GM18511 (cell line): ENCODE measurements around the gene CLMP.
"Not testable (repeated sequence)": the region's sequence is repeated elsewhere in the genome, so short reads cannot be mapped to it uniquely, and the experiment has no call there.

Experiments used
- ATAC-seq: cut with Tn5 transposase; IDR thresholded peaks from one replicate; pipeline ENCODE4 v1.9.1; 2021; ENCODE audit warnings: mild to moderate bottlenecking, moderate library complexity; ENCODE audit not compliant: unreplicated experiment

Gene CLMP

DNA sequence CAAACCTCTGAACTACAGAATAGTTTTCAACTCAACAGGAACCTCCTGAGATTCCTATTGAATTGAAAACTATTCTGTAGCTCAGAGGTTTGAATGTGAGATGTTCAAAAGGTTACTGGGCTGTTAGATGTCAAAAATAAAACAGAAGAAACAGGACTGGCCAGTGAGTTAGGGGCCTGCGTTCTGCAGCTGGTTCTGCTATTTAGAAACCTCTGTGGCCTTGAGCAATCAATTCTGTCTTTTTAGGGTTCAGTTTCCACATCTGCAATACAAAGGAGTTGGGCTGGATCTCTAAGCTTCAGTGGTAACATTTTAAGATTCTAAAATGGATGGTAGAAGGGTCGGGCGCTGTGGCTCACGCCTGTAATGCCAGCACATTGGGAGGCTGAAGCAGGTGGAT is 55.8 kb downstream of the CLMP start:
- no peak for ATAC-seq

DNA sequence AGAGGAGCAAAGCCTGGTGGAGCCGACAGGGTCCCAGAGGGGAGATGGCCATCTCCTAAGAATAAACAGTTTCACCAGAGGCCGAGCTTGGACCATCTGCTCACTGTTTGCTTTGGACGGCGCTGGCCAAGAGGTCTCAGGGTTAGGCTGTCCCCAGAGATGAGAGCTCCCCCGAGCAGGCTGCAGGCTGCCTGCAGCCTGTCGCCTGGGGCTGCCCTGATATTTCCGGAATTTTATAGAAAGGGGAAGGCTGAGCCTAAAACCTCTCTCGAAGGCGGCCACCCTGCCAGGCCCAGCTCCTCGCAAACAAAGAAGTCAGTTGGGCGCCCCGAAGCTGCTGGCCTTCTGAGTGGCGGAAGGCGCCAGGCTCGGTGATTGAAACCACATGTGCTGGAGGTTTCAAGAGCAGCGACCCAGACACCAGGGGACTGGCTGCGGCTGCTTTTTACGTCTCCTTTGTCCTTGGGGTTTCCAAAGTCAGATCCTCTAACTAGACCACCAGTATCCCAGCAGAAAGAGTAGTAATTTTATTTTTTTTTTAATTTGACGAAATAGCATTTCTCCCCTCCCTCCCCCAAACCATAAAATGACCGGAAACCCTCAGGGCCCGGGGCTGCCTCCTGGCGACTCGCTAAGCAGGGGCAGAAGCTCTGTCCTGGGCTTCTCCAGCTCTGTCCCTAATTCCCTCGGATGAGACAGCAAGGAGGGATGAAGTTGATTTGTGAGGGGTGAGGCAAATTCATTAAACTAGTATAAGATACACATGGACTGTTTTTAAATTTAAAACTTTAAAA is 57.4 kb downstream of the CLMP start:
- ATAC-seq = no peak

DNA sequence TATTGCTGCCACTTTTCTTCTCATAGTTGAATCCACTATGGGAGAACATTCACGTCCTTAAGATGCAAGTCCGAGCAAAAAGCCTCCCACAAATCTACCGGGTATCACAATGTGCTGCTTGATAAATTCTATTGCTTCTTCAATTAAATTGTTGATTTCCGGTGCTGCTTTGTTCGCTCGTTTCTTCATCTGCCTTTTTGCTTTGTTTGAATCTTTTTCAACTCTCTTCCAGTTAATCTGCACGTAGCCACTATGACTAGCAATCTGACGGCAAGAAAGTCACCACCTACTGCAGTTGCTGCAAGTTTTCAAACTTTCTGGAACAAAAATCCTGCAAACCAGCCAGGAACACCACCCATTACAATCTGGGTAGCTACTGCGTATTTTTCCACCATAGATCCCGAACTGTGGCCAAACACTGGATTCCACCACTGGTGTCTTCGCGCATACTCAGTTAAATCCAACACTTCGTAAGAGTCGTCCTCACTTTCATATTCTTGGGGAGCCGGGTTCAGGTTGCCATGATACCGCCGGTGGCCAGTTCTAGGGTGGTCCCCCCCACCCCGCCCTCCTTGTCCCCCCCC is 59.1 kb downstream of the CLMP start:
- no peak for ATAC-seq

DNA sequence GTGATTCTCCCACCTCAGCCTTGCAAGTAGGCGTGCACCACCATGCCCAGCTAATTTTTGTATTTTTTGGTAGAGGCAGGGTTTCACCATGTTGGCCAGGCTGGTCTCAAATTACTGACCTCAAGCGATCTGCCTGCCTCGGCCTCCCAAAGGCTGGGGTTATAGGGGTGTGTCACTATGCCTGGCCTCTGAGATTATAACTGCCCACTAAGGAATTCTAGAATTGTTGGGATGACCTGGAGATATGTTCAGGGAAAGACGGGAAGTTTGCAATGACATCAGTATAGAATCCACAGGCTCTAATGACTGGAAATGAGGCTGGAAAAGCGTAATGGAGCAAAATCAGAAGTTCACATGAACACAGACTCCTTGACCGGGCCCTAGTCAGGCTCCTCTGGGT is 62.2 kb downstream of the CLMP start:
- ATAC-seq = no peak

DNA sequence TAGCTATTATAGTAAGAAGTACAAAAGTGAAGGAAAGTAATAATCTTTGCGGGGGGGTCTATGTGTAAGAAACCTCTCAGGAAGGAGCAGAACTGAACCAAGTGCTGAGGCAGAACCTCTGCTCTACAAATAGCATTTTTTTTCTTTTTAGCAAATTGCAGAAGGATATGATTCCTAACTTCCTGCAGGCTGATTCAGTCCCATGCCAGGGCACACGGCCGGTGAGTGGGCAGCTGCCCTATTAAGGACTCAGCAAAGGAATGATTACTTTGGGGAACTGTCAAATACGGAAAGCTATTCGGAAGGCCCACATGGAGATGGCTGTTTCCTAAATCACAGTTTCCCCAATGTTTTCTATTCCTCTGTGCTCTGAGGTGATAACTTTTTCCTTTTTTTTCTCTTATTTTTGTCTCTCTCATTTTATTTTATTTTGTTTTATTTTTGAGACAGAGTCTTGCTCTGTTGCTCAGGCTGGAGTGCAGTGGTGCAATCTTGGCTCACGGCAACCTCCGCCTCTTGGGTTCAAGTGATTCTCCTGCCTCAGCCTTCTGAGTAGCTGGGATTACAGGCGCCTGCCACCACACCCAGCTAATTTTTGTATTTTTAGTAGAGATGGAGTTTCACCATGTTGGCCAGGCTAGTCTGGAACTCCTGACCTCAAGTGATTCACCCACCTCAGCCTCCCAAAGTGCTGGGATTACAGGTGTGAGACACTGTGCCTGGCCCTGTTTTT is 62.8 kb downstream of the CLMP start:
- not testable (repeated sequence) for ATAC-seq

DNA sequence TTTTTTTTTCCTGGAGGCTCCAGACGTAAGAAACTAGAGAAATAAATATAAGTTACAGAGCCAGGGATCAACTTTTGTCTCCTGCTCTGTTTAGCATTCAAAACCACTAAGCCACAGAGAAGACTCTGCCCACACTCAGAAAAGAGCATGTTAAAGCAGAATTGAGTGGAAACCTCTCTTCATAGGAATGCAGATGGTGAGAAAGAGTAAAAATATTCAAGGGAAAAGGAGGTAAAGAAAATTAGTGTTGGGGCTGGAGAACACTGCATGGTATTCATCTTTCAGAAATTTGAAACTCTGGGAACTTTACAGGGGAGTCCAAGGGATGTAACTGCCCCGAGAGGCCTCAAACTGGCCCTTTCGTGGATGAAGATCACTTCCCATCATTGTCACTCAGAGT is 65.1 kb downstream of the CLMP start:
- no peak for ATAC-seq

DNA sequence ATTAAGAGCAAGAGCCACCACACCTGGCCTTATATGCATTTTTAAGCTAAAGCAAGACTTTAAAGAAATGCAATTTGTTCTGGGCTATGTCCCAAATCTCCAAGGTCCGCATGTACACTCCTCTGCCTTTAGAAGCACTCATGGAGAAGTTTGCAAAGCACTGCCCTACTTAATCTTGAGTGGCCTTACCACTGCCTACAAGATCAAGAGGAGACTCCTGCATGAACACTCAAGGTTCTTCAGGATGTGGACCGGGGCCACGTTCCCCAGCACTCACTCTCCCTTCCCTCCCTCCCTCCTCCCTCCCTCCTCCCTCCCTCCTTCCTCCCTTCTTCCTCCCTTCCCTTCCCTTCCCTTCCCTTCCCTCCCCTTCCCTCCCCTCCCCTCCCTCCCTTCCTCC is 69.9 kb downstream of the CLMP start:
- no peak for ATAC-seq

DNA sequence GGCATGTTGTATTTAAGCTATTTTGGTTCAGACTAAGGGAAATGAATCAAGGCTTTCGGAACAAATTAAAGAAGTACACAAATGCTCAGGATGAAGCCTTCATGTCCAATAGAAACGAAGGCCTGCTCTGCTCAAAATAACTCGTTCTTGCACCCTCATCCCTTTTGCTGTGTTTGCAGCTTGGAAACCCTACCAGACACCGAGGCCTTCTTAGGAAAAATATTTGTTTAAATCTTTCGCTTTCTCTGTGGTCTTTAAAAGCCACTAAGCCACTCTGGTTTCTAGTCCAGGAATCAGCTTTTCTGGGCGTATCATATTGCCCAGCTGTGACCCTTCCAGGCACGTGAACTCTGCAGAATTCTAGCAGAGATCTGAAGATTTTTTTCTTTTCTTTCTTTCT is 72.2 kb downstream of the CLMP start:
- no peak for ATAC-seq

DNA sequence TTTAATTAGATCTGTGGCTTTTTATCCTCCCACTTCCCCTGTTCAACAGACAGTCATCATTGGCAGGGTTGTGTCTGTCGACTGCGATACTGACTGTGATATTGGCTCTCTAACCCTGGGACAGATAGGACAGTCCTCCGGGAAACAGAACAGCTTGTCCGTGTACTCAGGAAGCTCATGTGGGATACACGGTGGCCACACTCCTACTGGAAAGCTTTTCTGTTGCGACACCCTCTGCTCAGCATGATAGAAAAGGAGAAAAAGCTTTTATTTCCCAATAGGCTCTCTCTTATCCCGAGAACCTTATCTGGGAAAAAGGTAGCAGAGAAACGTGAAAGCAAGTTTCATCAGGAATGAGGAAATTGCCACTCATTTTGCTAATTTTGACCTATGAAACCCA is 72.7 kb downstream of the CLMP start:
- no peak for ATAC-seq

DNA sequence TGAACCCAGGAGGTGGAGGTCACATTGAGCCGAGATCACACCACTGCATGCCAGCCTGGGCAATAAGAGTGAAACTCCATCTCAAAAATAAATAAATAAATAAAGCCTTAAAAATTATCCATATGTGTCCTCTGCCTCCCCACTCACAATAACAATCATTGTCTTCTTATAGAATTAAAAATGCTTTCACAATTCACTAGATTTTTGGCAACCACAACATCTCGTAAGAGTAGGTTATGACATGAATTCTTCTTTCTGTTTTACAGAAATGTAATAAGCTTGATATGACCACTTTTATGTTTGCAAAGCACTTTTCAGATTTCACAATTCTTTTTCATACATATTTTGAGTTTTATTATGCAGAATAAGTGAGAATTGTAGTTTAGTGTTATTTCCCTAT is 78.6 kb downstream of the CLMP start:
- ATAC-seq = no peak

DNA sequence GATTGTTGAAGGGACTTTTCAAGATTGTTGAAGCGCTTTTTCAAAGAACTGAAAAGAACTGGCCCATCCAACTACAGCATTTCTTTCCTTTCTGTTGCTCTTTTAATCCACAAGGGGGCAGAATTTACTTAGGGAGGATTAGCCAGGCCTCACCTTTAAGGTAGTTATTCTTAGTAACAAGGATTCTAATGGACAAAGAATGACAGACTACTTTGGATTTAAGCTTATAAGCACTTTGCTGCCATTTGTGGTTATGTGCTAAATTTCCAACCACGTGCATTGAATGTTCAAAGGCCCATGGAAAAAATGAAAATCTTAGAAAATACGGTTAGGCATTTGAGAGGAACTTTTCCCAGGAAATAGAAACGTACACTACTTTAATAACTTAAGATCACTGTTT is 83.6 kb downstream of the CLMP start:
- ATAC-seq = no peak

DNA sequence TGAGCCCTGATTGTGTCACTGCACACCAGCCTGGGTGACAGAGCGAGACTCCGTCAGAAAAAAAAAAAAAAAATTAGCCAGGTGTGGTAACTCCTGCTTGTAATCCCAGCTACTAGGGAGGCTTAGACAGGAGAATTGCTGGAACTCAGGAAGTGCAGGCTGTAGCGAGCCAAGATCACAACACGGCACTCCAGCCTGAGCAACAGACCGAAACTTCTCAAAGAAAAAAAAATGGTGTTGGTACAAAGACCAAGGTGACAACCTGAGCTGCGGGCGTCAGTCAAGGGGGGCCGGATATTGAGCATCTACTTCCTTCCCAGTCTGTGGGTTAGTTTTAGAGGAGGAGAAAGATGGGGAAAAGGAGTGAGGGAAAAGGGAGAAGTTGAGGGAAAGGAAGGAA is 84.7 kb downstream of the CLMP start:
- no peak for ATAC-seq

DNA sequence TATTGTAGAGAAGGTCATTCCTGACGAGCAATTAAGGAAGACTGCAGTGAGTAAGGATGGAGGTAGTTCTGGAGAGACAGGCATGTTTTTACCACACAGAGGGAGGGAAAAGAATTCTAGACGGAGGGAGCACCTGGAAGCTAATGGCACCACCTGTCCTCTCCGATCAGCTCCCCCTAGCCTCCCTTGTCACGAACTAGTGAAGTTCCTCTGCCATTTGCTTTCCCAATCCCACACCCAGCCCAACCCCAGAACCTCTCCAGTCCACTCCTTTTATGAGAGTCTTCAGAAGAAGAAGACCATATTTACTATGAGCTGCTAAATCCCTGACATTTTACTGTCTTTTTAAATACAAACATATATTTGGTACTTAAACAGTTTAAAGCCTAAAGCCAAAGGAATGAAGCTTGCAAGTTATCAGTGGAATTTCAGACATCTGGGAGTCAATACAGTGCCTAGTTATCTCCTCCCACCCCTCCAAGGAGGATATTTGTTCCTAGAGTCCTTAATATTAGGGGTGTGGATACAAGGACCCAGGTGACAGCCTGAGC is 87.0 kb downstream of the CLMP start:
- no peak for ATAC-seq

DNA sequence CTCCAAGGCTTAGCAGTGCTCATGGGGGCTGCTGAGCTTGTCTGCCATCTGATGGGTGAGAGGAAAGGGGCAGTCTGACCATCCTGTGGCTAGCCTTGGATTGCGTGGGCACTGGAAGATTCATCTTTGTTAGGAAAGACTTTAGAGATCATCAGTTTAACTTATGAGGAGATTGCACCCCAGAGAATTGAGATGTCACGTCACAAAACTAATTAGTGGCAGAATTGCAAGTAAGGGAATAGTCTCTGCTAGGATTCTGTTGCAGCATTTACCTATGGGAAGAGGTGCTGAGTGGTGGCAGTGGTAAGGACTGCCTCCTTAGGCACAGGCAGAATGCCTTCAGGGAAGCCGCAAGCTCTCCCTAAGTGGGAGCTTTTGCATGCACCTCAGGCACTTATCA is 90.4 kb downstream of the CLMP start:
- no peak for ATAC-seq

DNA sequence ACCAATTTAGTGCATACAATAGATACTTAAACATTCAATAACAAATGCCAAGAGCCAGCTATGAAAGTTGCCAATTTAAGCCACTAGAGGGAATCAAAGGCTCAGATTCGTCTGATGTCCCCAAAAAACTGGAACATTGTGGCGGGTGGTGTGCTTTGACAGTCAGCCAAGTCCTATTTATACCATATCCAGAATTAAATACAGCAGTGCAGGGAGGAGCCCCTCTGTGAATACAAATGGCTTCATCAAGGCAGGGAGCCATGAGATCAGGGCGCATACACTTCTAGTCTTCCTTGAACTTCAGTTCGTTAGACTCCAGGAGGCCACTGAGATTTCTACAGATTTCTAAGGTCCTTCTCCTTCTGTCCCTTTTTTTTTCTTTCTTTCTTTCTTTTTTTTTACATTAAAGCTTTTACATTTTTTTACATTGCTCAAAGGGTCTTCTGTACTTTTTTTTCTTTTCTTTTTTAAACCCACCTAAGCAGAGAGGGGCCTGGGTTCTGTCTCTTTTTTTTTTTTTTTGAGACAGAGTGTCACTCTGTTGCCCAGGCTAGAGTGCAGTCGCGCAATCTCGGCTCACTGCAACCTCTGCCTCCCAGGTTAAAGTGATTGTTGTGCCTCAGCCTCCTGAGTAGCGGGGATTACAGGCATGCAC is 91.6 kb downstream of the CLMP start:
- no peak for ATAC-seq

DNA sequence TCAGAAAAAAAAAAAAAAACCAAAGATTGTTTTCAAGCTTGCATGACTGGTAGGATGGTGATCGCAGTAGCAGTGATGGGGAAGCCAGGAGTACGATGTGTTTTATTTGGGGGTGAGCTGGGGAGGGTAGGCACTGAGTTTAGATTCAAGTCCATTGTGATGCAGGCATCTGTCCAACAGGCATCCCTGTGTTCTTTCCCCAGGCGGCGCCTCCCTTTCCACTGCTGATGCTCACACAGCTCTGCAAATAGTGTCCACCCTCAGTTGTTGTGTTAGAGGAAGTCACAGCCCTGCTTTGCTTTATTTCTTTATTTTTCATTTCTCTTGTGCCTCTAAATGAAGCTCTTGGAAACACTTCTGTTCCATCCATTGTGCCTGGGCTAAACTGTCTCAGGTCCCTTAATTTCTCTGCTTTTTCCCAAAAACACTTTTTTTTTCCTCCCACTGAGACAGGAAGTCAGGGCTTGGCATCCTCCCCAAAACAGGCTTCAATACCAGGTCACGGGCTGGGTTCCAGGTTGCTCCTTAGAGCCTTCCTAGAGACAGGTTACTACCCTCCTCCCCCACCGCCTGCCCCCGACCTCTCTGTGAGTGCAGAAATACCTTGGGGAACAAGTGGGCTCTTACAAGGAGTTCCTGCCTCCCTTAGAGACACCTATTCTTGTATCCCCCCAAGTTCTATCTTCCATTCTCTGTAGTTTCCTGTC is 94.5 kb downstream of the CLMP start:
- no peak for ATAC-seq

DNA sequence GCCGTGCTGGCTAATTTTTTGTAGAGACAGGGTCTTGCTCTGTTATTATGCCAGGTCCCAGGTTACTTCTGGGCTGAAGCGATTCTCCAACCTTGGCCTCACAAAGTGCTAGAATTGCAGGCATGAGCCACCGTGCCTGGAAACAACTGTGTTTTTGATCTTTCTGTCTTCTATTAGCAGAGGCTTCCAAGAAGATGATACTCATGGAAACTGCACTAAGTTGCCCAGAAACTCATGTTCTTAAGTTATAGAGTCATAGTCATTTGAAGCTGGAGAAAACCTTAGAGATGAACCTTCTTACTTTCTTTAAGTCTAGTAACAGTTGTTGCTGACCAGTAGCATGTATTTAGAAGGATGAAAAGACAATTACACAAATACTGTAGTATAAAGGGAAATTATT is 96.1 kb downstream of the CLMP start:
- ATAC-seq = no peak

DNA sequence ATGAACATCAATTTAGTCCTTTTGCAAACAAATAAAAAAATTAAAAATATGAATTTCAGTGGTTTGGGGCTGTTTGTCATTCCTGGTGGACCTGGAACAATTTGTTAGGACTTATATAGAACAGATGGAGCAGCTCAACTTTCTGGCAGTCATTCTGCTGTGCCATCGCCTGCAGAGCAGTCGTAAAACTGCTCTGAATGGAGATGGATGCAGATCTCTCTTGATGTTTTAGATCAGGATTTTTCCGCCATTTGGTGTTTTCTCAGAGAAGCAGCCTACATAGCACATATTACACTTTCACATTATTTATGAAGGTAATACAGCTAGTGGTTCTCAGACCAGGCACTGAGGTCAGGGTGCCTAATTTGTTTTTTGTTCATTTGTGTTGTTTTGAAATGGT is 101.3 kb downstream of the CLMP start:
- ATAC-seq = no peak

DNA sequence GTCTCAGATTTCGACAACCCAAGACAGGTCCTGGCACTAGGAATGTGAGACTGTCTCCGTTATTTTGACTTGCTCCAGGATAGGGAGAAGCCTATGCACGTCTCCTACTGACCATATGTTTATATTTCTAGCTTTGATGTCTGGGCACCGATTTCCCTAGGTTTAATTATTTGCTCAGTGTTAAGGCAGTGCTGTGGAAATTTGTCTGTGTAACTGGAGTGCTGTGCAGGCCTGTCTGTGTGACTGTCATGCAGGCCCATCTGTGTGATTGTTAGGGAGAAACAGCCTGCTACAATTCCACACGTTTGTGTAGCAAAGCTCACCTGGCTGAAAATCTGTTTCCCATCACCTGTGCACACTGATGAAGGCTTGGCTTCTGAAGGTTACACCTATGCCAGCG is 103.5 kb downstream of the CLMP start:
- no peak for ATAC-seq

DNA sequence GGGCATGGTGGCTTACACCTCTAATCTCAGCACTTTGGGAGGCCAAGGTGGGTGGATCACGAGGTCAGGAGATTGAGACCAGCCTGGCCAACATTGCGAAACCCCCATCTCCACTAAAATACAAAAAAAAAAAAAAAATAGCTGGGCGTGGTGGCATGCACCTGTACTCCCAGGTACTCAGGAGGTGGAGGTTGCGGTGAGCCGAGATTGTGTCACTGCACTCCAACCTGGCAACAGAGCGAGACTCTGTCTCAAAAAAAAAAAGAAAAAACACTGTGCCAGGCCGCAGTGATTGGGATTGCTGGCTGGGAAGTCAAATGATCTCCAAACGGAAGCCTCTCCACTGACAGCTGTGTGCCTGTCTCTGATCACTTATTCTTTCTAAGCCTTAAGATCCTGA is 104.9 kb downstream of the CLMP start:
- ATAC-seq = not testable (repeated sequence)

DNA sequence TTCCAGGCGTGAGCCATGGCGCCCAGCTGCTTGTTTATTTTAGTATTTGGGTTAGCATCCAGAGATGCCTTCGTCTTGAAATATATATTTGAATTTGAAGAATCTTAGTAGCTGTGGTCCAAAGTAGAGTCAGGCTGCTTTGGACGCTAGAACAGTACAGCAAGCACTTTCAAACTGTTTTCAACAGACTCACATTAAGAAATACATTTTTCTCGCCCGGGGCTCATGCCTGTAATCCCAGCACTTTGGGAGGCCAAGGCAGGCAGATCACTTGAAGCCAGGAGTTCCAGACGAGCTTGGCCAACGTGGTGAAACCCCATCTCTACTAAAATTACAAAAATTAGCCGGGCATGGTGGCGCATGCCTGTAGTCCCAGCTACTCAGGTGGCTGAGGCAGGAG is 106.2 kb downstream of the CLMP start:
- not testable (repeated sequence) for ATAC-seq
